DMS153 treated with DMSO at 0.1 percent for 48 hours (cell line): ENCODE measurements around the gene DOCK9.
"Not testable (repeated sequence)": the region's sequence is repeated elsewhere in the genome, so short reads cannot be mapped to it uniquely, and the experiment has no call there.

Experiments used
- DNase-seq: peaks from one replicate; lab custom pipeline; 2025; ENCODE audit not compliant: unreplicated experiment; lab: John Stamatoyannopoulos, UW

DOCK9 gene

DNA sequence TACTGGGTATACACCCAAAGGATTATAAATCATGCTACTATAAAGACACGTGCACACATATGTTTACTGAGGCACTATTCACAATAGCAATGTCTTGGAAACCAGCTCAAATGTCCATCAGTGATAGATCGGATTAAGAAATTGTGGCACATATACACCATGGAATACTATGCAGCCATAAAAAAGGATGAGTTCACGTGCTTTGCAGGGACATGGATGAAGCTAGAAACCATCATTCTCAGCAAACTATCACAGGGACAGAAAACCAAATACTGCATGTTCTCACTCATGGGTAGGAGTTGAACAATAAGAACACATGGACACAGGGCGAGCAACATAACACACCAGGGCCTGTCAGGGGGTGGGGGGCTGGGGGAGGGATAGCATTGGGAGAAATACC, 223.4 kb downstream of the DOCK9 start:
- DNase-seq: not testable (repeated sequence)

DNA sequence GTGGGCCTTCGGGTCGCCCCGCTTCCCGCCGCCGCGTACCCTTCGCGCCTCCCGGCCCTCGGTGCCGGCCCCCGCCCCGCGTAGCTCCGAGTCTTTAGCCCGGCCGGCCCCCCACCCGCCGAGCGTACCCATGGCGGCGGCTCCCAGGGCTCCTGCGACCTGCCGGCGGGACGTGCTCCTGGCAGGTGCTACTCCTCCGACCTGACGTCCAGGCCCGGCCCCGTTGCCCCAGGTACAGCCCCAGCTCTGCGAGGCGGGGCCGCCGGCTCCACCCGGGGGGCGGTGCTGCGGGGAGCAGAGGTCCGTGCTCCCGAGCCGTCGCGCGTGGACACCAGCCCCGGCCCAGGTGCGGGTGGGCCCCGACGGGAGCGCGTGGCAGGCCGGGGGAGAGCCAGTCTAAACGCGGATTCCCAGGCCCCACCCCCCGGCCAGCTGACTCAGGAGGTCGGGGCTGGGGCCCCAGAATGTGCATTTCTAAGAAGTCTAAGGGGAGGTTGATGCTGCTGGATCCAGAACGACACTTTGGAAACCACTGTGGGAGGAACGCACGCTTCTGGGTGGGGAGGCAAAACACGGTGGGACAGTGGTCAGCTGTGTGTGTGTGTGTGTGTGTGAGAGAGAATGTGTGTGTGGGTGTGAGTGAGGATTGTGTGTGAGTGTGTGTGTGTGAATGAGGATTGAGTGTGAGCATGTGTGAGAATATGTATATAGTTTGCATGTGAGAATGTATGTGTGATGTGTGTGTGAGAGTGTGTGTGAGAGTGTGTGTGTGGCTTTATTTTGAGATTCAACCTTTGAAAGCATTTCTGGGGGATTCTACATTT, 225.2 kb downstream of the DOCK9 start, which contains the start of gene SLC15A1:
SLC15A1 (minus strand) TSS at position 206 of the 824 bp plus-strand sequence; CDS start at position 132, 74 bp downstream.
- no peak for DNase-seq

DNA sequence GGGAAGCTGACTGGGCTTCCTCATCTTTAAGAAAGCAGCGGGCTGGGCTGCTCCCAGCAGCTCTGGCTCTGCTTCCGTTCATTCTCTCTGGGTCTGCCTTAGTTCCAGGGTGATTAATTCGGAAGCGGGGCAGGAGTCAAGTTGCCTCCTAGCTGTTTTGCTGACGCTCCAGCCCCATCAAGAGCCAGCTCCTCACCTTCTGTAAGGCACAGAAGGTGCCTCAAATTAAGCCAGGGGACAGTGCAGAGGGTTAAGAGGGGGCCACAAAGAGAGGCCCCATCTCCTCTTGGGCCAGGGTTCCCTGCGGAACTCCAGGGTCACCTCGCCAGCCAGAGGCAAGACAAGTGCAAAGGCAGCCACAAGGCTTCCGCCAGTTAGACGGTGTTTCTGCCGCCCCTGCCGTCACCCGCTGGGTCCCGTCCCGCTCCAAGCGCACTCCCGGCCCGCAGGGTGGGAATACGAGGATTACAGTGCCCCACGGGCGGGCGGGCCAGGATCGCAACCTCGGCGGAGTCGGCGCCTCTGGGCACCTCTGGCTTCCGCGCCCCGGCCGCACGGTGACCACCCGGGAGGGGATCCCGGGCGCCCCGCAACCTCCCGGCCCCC, 225.9 kb downstream of the DOCK9 start:
- no peak for DNase-seq

DNA sequence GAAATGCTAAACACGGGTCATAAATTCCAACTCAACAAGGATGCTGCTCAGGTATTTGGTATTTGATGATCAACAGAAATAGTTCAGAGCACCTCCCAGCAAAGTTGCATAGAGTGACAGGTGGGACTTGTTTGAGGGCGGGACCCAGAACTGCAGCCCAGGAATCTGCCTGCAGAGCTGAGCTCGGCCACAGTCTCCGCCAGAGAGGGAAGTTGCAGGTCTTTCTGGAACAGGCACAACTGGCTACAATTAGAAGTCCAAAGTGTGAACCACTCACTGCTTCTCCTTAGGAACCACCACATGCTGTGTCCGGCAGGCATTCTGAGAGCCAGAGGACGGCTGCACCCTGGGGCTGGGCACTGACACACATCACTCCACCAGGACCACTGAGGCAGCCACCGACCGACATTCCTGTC, 226.5 kb downstream of the DOCK9 start:
- DNase-seq: no peak

DNA sequence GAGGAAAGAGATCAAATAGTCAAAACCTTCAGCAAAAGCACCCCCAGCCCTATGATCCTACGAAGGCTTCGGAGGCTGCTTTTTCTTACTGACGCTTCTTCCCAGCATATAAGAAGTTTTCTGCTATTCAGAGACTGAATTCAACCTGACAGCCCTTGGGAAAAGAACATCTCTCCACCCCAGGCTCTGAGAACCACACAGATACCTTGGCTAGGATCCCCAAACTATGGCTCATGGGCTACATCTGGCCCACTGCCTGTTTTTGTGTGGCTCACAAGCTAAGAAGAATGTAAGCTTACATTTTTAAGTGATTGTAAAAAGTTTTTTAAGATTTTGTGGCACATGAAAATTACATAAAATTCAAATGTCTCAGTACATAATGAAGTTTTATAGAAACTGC, 228.4 kb downstream of the DOCK9 start:
- no peak for DNase-seq

DNA sequence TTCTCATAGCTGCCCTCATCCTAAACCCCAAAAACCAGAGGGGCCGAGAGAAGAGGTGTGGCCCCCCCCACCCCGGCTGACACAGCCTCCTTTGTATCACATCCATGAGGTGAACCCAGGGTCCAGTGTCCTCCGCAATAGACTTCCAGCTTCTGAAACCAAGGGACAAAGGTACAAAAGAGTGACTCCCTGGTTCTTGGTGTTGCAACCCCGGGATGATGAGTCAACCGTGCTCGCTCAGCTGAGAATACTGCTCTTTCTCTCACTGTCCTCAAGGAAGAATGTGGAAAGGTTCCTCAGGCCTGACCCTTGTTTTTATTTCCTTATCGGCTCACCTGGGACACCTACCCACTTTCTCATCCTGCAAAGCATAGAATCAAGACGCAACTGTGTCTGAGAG, 230.9 kb downstream of the DOCK9 start:
- DNase-seq: no peak
